Bronchial epithelial cell (primary cell): ENCODE data around the gene PLIN4. TPM values are rescaled to one million over a fixed set of nuclear protein-coding genes. Genes with fewer than 3 reads are reported as not detected.
A peak's percentile ranks its signal among the peaks of the same experiment; 100 is the strongest.

Experiments
- DNase-seq: peaks from one replicate; pipeline ENCODE4 v3.0.0-alpha.2; 2010; ENCODE audit warnings: low read depth
- FAIRE-seq: peaks from 2 replicates; lab custom pipeline; 2011; peaks lifted over from hg19 to GRCh38; lab: Jason Lieb, UNC
- H3K27me3 ChIP-seq: 2 replicates; pipeline ENCODE4 v1.5.1; 2011; ENCODE audit warnings: low read length; ENCODE audit not compliant: control insufficient read depth, insufficient read depth
- H3K36me3 ChIP-seq: 2 replicates; pipeline ENCODE4 v1.5.1; 2011; ENCODE audit warnings: low read length; ENCODE audit not compliant: control insufficient read depth, insufficient read depth
- H3K4me3 ChIP-seq: 2 replicates; pipeline ENCODE4 v1.5.1; 2011; ENCODE audit warnings: mild to moderate bottlenecking, low read depth, low read length, control low read depth
- CTCF ChIP-seq: IDR thresholded peaks from 2 replicates; pipeline ENCODE4 v1.5.1; 2011; ENCODE audit warnings: mild to moderate bottlenecking, moderate library complexity, low read length, control low read depth, inconsistent platforms; ENCODE audit not compliant: insufficient read depth, severe bottlenecking
- total RNA-seq: library from RNA; depleted of rRNA; stranded (reverse); fragments of >200 nt; gene quantifications from 2 replicates; pipeline ENCODE4 v1.2.1, GENCODE V29; 2014

PLIN4 gene
- total RNA-seq, 1 donor from 2014 or later: 4.7 TPM

GRCh38 chr19:4539693-4540581 is 21.7 kb upstream of the PLIN4 start, which contains the start of gene LRG1:
LRG1 (minus strand) TSS chr19:4540036; CDS start chr19:4540013, 23 bp downstream.
- Histone ChIP-seq H3K27me3 (no peaks in the 10 kb centered on the region), H3K4me3 (no peak within 1 kb of the TSS), H3K36me3 (no peaks in the 10 kb centered on the region)
- FAIRE-seq (no peak), DNase-seq (peak; percentile 65)
- no peak for TF ChIP-seq CTCF

- DNase-seq (no peak), FAIRE-seq (no peak)
- Histone ChIP-seq H3K27me3 (no peaks in the 10 kb centered on the region), H3K4me3 (no peak overlapping the region), H3K36me3 (no peaks in the 10 kb centered on the region)
- TF ChIP-seq CTCF: no peak
Measured at GRCh38 chr19:4539169-4539692, 20.9 kb upstream of the PLIN4 start.

GRCh38 chr19:4538601-4538954 is 20.3 kb upstream of the PLIN4 start:
- TF ChIP-seq CTCF: no peak
- Histone ChIP-seq H3K27me3 (no peaks in the 10 kb centered on the region), H3K4me3 (no peak overlapping the region), H3K36me3 (no peaks in the 10 kb centered on the region)
- FAIRE-seq (no peak), DNase-seq (no peak)

- no peak for TF ChIP-seq CTCF
- no peak for DNase-seq
- no peaks in the 10 kb centered on the region for H3K36me3 ChIP-seq
- no peak overlapping the region for H3K4me3 ChIP-seq
- no peak for FAIRE-seq
- no peaks in the 10 kb centered on the region for H3K27me3 ChIP-seq
Measured at GRCh38 chr19:4537953-4538600, 19.8 kb upstream of the PLIN4 start.

- Histone ChIP-seq H3K27me3 (no peaks in the 10 kb centered on the region), H3K36me3 (no peaks in the 10 kb centered on the region), H3K4me3 (no peak overlapping the region)
- DNase-seq (no peak), FAIRE-seq (no peak)
- TF ChIP-seq CTCF: no peak
Measured at GRCh38 chr19:4536798-4537197, 18.5 kb upstream of the PLIN4 start.
